NCI-H2107 treated with DMSO at 0.1 percent for 48 hours (cell line): ENCODE data around the gene FOXN1.

ENCODE experiments used
- DNase-seq: peaks from one replicate; lab custom pipeline; 2025; ENCODE audit not compliant: unreplicated experiment; lab: John Stamatoyannopoulos, UW

The FOXN1 gene

DNA sequence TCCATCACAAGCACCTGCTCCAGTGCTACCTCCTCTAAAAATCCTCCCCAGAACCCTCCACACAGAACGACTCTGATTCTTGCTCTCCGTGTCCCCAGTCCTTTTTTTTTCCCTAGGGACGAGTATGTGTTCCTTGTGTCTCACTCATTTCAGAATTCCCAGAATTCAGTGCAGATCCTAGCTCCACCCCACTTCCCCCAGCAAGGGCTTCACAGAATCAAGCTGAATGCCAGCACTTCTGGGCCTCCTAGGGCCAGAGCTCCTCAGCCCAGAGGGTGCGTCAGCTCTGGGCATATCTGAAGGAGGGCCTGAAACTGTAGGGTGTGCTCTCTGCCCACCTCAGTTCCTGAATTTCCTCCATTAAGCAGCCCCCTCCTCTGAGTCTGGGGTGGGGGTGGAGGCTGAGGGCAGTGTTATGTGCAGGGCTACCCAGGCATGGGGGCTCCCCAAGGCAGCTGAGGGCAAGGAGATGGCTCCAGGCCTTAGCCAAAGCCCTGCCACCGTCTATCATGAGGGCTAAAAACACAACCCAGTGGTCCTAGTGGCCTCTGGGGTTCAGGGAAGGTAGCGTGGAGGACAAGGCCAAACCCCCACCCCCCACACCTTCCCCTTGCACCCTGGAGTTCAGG lies 39.8 kb downstream of the FOXN1 start:
- no peak for DNase-seq

DNA sequence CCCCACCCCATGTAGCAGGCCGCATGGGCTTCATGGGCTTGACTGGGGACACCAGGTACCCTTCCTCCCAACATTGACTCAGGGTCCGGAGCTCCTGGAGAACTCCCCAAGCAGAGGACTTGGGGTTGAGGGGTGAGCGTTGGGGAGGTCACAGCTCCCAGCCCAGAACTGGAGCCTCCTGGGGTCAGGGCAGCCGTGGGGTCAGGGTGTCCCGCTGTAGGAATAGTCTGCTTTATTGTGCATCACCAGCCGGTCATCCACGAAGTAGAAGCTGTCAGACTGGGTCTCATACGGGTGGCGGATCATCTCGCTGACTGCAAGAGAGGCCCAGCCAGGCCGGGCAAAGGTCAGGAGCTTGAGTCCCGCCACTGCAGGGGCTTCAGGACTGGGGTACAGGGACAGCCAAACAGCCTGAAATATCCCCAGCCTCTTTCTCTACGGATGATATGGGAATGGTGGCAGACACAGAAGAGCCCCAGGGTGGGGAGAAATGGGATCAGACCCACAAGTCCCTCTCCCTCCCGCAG lies 41.0 kb downstream of the FOXN1 start:
- DNase-seq = no peak

DNA sequence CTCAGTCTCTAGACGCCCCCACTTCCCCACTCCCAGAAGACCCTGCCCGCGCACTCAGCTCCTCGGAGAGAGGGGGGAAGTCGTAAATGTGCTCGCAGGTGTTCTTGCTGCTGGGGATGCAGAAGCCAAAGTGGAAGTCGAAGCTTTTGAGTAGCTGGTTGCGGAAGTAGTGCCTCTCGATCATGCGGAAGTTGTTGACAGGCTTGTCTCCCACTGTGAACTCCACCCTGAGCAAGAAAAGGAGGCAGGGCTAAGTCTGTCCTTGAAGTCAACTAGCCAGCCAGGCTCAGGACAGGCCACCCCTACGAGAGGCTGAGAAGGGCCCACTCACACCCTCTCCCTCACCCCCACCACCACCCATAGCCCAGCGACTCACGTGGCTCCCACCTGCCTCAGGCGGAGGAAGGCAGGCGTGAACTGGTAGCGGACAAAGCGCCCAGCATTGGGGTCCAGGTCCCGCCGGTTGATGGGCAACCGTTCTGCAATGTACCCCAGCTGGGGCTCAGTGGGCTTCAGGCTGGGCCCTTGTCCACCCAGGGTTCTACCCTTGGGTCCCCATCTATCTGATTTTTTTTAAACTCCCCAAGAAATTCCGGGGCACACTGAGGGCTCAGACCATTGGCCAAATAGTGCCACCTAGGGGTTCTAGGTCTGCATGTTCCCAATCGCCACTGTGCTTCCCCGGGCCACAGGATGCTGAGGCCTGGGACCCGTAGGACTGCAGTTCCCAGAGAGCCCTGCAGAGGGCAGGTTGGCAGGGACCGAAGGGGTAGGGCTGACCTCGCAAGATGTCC lies 41.7 kb downstream of the FOXN1 start:
- no peak for DNase-seq

DNA sequence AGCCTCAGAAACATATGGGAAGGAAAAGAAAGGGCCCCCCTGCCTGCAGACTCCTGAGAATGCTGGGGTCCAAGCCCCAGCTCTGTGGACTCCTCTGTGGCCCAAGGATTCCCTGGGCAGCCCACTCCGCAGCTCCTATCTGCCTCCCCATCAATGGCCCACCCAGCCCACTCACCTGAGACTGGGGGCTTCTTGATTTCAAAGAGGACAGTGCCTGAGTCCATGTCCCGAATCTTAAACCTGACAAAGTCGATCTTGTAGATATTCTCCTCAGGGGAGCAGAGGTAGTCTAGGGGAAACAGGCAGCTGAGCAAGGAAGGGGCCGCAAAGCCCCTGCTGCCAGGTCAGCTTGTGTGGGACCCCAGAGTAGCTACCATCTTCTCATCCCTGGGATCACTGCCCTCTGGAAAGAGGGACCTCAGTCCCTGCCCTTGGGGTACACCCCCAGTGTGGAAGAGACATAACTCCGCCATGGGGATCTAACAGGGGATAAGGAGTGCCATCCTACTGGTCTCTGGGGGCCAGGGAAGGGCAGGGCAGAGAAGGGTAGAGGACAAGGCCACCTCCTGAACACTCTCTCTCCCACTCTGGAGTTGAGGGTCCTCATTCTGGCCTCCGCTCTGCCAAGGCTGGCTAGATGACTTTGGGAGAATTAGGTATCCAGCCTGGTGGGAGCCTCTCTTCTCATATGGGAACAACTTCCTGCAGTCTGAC lies 42.4 kb downstream of the FOXN1 start:
- DNase-seq = no peak

DNA sequence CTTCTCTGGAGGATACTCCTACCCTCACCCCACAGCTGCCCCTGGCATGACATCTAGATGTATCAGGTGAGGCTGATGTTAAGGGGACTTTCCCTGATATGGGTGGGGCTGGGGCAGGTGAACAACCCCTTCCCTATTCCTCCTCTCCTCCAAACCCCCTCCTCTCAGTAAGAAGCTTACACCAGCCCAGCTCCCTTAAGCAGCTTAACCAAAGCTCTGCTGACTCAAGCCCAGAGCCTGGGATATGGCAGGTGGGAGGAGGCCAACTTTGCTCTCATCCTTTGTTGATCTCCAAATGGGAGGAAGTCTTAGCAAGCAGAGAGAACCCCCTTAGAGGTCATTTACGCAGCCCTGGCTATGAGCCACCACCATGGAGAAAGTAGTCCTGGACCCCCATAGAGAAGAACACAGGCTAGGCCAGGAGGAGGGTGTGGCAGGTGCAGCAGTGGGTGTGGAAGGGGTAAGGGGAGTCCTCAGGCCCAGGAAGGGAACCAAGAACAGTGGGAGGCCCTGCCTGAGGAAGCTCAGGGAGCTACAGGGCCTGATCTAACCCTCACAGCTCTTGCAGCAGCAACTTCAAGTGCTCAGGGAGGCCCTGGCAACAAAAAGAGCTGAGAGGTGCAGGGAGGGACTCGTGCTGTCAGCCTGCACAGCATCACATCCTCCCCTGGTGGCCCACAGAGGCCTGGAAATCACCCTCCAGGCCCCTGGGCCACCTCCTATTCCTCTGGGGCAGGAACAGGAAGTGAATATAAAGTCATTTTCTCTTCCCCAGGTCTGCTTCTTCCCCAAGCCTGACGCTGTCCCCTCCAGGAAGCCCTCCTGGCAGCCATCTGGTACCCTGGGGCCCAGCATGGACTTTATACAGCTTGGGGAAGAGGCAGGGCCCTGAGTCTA lies 43.3 kb downstream of the FOXN1 start:
- DNase-seq = no peak

DNA sequence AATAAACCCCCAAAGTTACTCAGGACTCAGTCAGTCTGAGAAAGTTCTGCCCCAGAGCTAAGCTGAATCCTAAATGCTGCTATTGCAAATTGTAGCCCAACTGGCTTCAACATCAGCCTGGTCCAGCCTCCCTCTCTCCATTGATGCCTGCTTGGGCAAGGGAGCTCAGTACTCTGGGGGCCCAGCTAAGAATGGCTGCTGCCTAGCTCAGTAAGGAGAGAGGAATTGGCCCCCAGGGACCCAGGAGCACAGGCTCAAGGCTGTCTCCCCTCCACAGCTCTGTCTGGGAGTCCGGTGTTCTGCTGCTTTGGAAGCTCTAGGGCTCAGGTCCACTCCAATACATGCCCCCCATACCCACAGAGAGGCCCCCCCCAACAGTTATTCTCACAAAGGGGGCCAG lies 44.7 kb downstream of the FOXN1 start:
- DNase-seq = no peak

DNA sequence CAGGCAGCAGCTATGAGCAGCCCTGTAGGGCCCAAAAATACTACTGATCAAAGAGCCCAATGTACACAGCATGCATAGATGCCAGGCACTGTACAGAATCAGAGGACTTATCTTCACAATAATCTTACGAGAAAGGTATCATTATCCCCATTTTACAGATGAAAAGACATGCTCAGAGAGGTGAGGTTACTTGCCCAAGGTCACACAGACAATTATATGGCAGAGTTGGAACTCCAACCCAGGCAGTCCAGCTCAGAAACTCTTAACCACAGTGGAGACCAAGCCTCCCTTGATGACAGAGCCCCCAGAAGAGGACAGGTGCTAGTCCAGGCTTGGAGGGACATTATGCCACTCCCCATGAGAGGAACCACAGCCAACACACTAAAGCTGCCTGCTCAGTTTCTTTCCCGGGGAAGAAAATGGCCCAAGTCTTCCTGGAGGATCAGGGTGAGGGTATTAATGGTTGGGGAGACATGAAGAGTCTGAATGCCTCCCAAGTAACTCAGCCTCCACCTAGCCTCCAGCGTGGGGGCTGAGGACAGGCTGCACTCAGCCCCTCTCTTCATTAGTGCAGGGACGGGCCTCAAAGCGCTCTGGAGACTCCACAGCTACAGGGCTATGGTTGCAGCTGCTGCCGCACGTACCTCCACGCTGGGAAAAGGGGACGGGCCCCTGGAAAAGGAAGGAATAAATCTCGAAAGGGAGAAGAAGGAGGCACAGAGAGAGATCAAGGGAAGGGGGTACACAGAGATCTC lies 45.5 kb downstream of the FOXN1 start:
- DNase-seq = no peak

DNA sequence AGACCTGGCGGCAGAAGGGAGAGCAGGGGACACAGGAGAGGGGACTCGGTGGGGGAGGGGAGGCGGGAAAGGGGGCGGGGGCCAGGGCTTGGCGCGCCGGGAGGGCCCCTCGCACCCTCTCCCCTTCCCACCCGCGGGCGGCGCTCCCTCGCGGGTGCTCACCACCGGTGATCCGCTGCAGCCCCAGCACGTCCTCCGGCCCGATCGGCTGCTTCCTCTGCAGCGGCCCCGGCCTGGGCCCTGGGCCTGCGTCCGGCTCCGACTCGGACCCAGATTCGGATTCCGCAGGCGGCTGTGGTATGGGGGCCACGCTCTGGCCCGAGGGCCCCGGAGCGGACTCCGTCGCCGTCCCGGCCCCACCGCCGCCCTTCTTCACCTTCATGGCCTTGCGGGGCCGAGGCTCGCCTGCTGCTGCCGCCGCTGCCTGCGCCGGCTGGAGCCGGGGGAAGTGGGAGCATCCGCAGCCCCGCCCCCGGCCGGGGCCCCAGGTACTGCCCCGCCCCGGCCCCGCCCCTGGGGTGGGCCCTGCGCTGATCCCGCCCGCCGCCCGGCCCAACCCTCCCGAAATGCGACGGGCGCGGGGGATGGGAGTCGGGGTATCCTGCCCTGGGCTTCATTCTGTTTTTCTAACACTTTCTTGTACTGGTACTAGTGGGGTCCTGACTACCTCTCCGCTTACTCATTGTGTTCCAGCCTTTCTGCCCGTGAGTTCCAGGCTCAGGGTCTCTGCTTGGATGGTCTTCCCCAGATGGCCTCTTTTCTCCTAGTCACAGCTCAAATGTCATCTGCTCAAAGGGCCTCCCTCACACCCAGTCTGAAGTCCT lies 46.2 kb downstream of the FOXN1 start, which contains the start of gene UNC119:
Gene UNC119 (minus strand): TSS at position 449 of the 824 bp plus-strand sequence. CDS start 67 bp downstream, at position 382.
- peak; percentile 20 for DNase-seq

DNA sequence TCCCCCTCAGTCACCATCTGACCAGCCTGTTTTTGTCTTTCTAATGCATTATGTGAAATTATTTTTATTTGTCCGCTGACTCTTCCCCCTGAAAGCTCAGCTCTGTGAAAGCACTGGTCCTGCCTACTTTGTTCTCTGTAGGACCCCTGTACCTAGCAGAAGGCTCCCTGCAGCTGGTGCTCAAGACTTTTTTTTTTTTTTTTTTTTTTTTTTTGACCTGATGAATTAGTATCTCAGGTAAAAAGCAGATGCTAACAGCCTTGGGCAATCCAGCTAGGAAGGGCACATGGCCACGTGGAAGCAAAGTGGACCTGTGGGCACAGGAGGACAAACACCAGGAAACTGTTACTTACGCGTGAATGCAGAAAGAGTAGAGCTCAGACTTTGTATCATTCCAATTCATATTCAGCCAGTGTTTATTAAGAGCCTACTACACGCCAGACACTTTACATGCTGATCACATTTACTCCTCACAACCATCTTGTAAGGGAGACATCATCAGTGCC lies 46.9 kb downstream of the FOXN1 start:
- no peak for DNase-seq

DNA sequence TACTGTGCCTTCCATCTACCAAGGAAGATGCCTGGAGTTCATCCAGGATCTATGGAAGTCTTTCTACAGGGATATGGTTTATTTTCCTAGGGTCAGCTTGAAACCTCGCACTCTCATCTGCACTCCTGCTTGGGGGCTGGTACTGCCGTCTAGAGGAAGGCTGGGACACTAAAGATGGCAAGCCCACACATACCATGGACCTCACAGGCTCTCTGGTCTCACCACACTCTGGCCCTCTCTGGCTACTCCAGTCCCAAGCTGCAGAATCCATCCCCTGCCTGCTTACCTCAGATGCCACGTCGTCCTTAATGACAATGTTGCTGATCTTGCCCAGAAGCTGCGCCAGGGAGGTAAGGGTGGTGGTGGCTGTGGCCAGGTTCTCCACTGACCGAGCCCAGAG lies 48.4 kb downstream of the FOXN1 start:
- no peak for DNase-seq

DNA sequence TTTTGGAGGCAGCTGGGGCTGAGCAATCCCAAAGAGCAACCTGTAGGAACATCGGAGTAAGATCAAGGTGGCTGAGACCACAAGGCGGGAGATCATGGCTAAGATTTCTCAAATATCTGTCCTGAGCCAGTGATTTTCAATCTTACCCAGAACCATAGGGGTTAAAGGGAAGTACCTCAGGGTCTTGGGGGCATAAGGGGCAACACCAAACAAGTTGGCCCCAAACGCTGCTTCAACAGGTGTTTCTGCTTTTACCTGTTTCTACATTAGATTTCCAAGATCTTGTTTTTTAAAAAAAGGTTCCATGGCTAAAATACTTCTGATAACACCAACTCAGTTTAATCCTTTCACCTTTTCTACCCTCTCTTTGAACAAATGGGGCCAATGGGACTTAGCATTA lies 48.9 kb downstream of the FOXN1 start:
- no peak for DNase-seq

DNA sequence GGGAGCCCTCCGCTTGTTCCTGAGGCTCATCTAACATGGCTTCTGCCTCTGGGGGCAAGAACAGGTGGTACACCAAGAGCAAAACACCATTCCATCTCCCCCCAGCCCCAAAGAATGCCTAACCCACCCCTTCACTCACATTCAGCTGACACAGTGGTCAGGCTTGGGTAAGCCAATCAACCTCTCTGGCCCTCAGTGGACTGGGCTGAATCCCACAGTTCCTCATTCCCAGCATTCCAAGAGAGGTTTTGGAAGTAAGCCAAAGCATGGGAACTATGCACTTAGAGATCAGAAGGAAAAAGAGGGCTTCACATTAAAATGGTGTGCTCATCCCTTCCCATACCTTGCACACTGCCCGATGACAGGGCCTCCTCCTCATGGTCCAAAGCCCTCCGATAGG lies 57.3 kb downstream of the FOXN1 start:
- no peak for DNase-seq

DNA sequence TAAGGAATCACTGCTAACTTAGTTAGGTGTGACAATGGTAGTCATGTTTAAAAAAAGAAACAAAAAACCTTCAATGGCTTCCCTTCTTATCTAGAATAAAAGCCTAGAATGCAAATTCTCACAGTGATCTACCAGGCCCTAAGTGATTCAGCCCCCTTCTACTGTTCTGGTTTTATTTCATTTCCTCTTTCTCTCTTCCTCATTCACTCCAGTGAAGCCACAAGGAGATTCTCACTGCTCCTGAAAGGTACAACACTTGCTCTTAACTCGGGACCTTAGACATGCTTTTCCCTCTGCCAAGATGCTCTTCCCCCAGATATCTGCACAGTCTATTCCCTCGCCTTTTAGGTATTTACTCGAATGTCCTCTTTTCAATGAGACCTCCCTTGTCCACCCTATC lies 61.5 kb downstream of the FOXN1 start:
- DNase-seq = no peak

DNA sequence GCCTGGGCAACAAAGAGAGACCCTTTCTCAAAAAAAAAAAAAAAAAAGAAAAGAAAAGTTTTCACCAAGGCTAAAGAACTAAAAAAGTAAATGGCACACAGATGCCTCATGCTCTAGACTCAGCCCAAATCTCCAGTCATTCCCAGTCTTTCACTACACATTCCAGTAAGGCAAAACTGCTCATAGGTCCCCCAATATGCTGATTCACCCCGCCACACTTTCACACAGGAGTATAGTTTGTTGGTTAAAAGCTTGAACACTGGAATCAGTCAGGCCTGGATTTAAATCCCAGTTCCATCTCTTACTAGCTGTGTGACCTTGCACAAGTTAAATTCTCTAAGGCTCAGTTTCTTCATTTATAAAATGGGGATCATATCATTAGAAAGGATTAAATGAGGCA lies 63.3 kb downstream of the FOXN1 start:
- no peak for DNase-seq

DNA sequence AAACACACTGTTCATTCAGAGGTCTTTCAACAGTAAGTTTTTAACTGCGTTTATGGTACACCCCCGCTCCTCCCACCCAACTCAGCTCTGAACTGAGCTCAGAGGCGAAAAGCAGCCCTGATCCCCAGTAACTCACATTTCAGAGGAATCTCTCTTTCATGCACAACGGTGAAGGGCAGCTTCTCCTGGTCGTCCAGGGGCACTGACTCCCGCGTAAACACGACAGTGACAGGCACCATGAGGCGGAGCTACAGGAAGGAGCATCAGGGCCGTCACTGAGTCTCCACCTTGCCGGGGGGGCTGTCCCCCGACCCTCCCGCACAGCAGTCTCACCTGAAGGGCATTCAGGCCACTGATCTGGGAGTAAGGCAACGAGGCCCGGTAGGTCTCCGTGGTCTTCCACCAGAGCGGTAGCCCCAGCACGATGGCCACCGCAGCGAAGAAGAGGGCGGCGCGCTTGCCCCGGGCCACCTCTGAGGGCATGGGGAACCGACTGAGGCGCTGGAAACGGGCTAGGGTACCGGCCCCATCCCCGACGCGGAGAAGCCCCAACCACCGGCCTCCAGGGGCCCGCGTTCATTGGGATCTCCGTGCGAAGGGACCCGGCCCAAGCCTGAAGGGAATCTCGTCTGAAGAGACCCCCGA lies 64.7 kb downstream of the FOXN1 start:
- DNase-seq = peak; percentile 7

DNA sequence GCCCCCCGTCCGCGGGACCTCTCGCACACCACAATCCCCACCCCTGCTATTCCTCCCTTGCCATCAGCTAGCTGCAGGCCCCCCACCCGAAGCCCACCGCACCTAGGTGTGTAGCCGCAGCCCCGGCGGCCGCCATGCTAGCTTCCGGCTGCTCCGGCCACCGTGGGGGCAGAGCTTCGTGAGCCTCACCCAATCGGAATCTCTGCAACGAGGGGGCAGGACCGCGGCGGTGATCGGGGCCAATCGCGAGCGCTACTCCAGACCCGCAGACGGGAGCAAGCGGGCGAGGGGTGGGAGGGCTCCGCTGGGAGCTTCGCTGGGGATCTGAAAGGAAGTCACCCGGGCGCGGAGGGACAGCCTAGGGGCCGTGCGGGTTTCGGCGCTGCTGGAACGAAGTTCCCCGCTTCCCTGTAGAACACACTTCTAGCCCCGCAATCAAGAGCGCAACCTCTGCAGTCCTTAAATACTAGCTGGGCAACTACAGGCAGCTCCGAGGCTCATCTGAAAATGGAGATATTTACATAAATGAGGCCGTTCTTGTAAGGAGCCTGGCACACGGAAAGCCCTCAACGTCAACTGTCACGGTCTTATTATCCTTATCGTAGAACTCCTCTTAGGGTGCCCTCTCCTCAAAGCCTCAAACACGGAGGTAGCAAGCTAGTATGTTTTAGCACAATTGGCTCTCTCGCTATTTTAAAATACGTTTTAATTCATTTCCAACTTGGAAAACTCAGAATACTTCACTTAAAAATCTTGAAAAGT lies 65.4 kb downstream of the FOXN1 start, which contains the start of gene PIGS:
Gene PIGS (minus strand): TSS at position 164 of the 762 bp plus-strand sequence. CDS start 28 bp downstream, at position 136.
- peak; percentile 92 for DNase-seq

DNA sequence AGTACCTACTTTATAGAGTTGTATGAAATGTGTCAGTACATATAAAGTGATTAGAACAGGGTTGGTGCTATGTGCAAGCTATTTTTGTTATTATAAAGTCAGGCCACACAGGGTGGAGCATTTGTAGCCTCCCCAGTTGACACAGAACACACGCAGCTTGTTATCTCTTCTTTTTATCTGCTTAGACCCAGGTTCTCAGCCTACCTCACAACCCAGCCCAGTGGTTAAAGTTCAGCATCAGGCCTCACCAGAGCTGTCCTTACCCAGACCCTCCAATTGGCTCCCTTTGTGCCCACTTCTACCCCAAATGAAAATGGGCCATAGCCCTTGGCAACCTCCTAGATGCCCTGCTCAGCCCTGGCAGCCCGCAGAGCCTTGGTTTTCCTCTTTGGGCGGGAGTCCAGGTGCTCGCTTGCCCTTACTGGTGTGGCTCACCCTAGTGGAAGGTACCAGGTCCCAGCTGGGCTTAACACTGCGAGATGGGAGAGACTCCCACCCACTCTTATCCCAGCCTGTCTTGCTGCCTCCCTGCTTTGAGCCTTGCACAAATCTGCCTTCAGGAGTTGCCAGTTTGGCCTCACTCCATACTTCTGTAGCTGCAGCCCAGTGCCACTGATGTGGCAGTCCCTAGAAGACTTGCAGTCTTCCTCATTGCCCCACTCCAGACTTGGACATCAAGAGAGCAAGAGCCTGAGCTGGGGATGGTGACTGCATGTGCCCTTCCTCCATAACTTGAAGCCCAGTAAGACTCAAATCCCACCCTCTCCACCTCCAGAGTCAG lies 66.3 kb downstream of the FOXN1 start:
- DNase-seq = no peak
